Activated B cell treated with CpG ODN at 0.5 μM for 24 hours (primary cell): ENCODE data around the gene CADM2. TPM values are rescaled to one million over a fixed set of nuclear protein-coding genes. Genes with fewer than 3 reads are reported as not detected.

Experiments used
- ATAC-seq: fragments of 200-7000 bp; cut with Tn5 transposase; one replicate; pipeline ENCODE4 v1.10.0; 2021; ENCODE audit warnings: low read depth, mild to moderate bottlenecking, moderate library complexity
- CTCF ChIA-PET: fragments of 350-600 bp; sonication (Branson Sonifier 250); formaldehyde crosslinking; loops from one replicate; lab custom pipeline; 2021; ENCODE audit warnings: antibody characterized with exemption; lab: Charles Lee
- POLR2A ChIA-PET: fragments of 350-600 bp; sonication (Branson Sonifier 250); formaldehyde crosslinking; loops from one replicate; lab custom pipeline; 2021; ENCODE audit warnings: antibody characterized with exemption; lab: Charles Lee
- DNase-seq: peaks from one replicate; pipeline ENCODE4 v3.0.0; 2022
- H3K27ac Mint-ChIP-seq: one replicate; pipeline ENCODE4 v1.8.0; 2020; ENCODE audit warnings: mixed read lengths
- H3K27me3 Mint-ChIP-seq: one replicate; pipeline ENCODE4 v1.8.0; 2021; ENCODE audit warnings: mixed read lengths
- H3K36me3 Mint-ChIP-seq: one replicate; pipeline ENCODE4 v1.8.0; 2021; ENCODE audit warnings: low read depth, mixed read lengths
- H3K4me1 Mint-ChIP-seq: one replicate; pipeline ENCODE4 v1.8.0; 2021; ENCODE audit warnings: mixed read lengths
- H3K4me3 Mint-ChIP-seq: one replicate; pipeline ENCODE4 v1.8.0; 2020; ENCODE audit warnings: mild to moderate bottlenecking, mixed read lengths
- H3K9me3 Mint-ChIP-seq: one replicate; pipeline ENCODE4 v1.8.0; 2020; ENCODE audit warnings: mixed read lengths
- CTCF ChIP-seq: fragments of 200-600 bp; IDR thresholded peaks from one replicate; pipeline ENCODE4 v1.8.0; 2022; ENCODE audit warnings: antibody characterized with exemption, mild to moderate bottlenecking
- intact Hi-C: fragments of 100-400 bp; cut with micrococcal nuclease; formaldehyde crosslinking; loops from one replicate; pipeline ENCODE4 v1.15.1; 2024
- total RNA-seq: library from RNA; stranded (reverse); gene quantifications from 2 replicates; pipeline ENCODE4 v1.2.3, GENCODE V29; 2022

CADM2 gene
- total RNA-seq, 1 donor from 2014 or later = not detected

GRCh38 chr3:85426121-85426520 lies 467.3 kb downstream of the CADM2 start:
- DNase-seq (no peak), ATAC-seq (no peak)
- H3K36me3 Mint-ChIP-seq = no peaks in the 10 kb centered on the region
- no peaks in the 10 kb centered on the region for H3K27me3 Mint-ChIP-seq
- H3K27ac Mint-ChIP-seq = no peak overlapping the region
- no peaks in the 10 kb centered on the region for H3K4me1 Mint-ChIP-seq
- H3K4me3 Mint-ChIP-seq = no peak overlapping the region
- POLR2A ChIA-PET = no interaction called here
- no peaks in the 10 kb centered on the region for H3K9me3 Mint-ChIP-seq
- intact Hi-C loops = no loop called here
- no peak for TF ChIP-seq CTCF
- CTCF ChIA-PET = no interaction called here

GRCh38 chr3:85427467-85427866 lies 468.7 kb downstream of the CADM2 start:
- ATAC-seq (no peak), DNase-seq (no peak)
- no peak for TF ChIP-seq CTCF
- H3K36me3 Mint-ChIP-seq = no peaks in the 10 kb centered on the region
- no peak overlapping the region for H3K4me3 Mint-ChIP-seq
- ChIA-PET POLR2A (no interaction called here), CTCF (no interaction called here)
- no peaks in the 10 kb centered on the region for H3K27me3 Mint-ChIP-seq
- no peaks in the 10 kb centered on the region for H3K9me3 Mint-ChIP-seq
- intact Hi-C loops = no loop called here
- no peaks in the 10 kb centered on the region for H3K4me1 Mint-ChIP-seq
- H3K27ac Mint-ChIP-seq = no peak overlapping the region

DNA sequence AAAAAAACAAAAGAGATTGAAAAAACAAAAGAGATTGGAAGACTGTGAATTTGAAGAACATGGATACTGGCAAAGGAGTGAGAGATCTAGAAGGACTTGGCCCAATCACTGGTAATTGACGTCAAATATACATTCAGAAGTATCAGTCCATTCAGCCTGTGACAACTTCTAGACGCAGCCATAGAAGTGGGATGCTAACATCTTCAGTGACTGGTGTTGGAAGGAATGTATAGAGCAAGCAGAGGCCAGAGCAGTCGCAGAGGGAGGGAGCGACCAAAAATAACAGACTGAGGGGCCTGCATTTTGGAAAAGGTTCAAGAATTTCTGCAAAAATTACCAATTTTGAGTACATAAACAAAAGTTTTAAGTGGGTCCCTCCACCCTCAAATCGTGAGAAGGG lies 473.3 kb downstream of the CADM2 start:
- Mint-ChIP-seq H3K27ac (no peak overlapping the region), H3K4me1 (no peaks in the 10 kb centered on the region), H3K4me3 (no peak overlapping the region), H3K27me3 (no peaks in the 10 kb centered on the region), H3K9me3 (peaks cover 7% of the 10 kb centered on the region), H3K36me3 (no peaks in the 10 kb centered on the region)
- intact Hi-C loops = no loop called here
- POLR2A ChIA-PET = no interaction called here
- ATAC-seq (no peak), DNase-seq (no peak)
- CTCF ChIA-PET = no interaction called here
- TF ChIP-seq CTCF = no peak

- H3K4me3 Mint-ChIP-seq = no peak overlapping the region
- POLR2A ChIA-PET = no interaction called here
- no peak for ATAC-seq
Measured at GRCh38 chr3:85433319-85433718, 474.5 kb downstream of the CADM2 start.

GRCh38 chr3:85455561-85456200 lies 496.9 kb downstream of the CADM2 start:
- H3K27ac Mint-ChIP-seq = no peak overlapping the region
- H3K4me1 Mint-ChIP-seq = no peaks in the 10 kb centered on the region
- peaks cover 2% of the 10 kb centered on the region for H3K9me3 Mint-ChIP-seq
- no peaks in the 10 kb centered on the region for H3K36me3 Mint-ChIP-seq
- DNase-seq (no peak), ATAC-seq (no peak)
- POLR2A ChIA-PET = no interaction called here
- H3K4me3 Mint-ChIP-seq = no peak overlapping the region
- CTCF ChIA-PET = no interaction called here
- intact Hi-C loops = no loop called here
- H3K27me3 Mint-ChIP-seq = no peaks in the 10 kb centered on the region
- TF ChIP-seq CTCF = no peak

More at GRCh38 chr3:85433319-85433718, 474.5 kb downstream of the CADM2 start:
- no peak for DNase-seq
- intact Hi-C loops = no loop called here
- Mint-ChIP-seq H3K36me3 (no peaks in the 10 kb centered on the region), H3K27ac (no peak overlapping the region), H3K9me3 (peaks cover 7% of the 10 kb centered on the region), H3K4me1 (no peaks in the 10 kb centered on the region), H3K27me3 (no peaks in the 10 kb centered on the region)
- TF ChIP-seq CTCF = no peak
- CTCF ChIA-PET = no interaction called here
